Stimulated activated CD8-positive, alpha-beta memory T cell treated with anti-CD3 and anti-CD28 coated beads, Interleukin-15, amount 100 ng/mL, for 1 hour (primary cell): ENCODE measurements around the gene DEGS2.

Experiments
- DNase-seq: peaks from one replicate; pipeline ENCODE4 v3.0.0-alpha.2; 2020; ENCODE audit warnings: low read depth

Gene DEGS2

GRCh38 chr14:100132161-100132902 is 27.1 kb downstream of the DEGS2 start:
- DNase-seq, result no peak

DNA sequence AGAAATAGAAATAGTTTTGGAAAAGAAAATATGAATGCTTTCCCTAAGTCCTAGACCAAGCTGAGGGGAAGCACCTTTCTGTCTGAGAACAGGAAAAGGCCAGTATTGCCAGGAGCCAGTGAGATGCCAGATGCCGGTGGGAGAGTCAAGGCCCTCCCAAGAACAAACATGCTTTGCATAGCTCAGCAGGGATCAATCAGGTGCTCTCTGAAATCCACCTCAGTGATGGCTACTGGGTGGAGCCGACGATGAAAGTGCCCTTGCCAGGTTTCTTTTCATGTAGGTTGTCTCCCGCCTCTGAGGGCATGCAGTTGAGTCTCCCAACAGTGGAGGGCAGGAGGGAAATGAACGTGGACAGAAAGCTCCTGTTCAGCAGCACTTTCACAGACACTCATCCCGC is 28.3 kb downstream of the DEGS2 start:
- no peak for DNase-seq

DNA sequence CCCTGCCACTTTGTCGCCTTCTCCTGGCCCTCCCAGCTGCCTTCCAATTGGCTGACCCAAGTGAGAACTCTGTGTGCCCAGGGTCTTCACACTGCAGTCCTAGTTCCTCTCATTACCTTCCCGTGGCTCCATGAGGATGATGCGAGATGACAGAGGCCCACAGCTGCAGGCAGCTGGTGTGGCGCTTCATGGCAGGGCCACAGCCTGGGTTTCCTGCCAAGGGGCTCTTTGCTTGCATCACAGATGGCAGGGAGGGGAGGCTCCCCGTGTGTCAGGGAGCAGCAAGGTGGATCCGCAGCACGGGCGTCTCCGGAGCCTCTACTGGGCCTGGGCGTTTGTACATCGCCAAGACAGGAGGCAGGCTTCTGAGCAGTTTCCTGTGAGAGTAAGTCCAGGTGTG is 28.9 kb downstream of the DEGS2 start:
- DNase-seq, result no peak

DNA sequence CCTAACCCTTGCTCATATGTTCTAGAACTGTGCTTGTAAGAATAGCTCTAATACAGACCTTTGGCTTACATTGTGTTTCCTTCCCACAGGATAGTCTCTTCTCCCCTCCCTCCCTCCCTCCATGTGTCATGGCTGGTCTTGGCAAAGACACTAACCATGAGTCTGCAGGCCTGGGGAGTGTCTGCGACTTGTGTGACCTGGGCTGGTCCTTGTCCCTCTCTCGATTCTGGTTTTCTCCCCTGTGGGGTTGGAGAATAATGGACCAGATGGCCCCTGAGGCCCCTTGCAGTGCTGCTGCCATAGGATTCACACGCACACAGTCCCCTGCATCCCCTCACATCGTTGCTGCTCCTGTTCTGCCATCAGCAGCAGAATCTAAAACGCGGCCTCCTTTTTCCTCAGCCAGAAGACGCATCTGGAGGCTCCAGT is 30.3 kb downstream of the DEGS2 start:
- DNase-seq, result no peak

- no peak for DNase-seq
Measured at GRCh38 chr14:100128688-100129087, 30.8 kb downstream of the DEGS2 start.

DNA sequence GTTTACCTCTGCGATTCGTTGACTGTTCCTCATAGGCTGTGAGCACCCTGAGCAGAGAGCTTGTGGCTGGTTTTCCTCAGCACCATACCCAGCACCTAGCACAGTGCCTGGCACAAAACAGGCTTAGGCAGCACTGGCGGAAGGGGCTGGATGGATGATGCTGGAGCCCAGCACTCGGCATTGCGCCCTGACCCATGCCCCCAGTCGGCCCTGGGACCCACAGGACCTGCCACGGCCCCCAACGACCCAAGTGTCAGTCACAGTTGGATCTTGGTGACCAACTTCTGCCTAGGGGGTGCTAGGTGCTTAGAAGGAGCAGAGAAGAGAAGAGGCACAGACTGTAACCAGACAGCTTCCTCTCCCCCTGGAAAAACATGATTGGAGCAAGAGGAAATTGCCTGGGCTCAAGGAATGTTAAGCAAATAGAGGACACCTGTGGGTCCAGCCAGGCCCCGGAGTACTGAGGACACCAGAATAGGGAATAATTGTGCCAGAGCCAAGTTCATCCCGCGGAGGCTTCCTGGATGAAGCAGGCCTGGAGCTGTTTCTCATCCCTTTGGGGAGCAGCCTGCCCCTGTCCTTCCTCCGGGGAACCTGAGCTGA is 31.5 kb downstream of the DEGS2 start:
- DNase-seq, result no peak

DNA sequence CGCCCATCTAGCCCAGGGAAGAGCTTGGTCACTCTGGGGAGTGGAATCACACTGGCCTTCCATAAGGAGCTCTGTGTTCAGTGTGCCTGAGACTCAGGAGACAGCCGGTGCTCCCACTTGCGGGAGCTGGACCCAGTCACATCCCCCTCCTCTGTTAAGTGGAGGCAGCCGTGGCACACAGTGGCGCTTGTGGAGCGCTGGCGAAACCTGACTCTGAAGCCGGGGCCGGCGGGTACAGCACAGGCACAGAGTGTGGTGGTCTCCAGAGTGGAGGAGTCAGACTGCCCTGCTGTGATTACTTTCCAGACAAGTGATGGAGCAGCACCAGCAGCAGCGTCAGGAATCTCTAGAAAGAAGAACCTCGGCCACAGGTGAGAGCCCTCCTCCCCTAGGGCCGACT is 33.0 kb downstream of the DEGS2 start:
- DNase-seq, result no peak

GRCh38 chr14:100124551-100125088 is 34.8 kb downstream of the DEGS2 start:
- DNase-seq, result no peak

- DNase-seq, result no peak
Measured at GRCh38 chr14:100123618-100124017, 35.8 kb downstream of the DEGS2 start.

- no peak for DNase-seq
Measured at GRCh38 chr14:100122481-100123223, 36.8 kb downstream of the DEGS2 start.

- no peak for DNase-seq
Measured at GRCh38 chr14:100121643-100122480, 37.6 kb downstream of the DEGS2 start.

DNA sequence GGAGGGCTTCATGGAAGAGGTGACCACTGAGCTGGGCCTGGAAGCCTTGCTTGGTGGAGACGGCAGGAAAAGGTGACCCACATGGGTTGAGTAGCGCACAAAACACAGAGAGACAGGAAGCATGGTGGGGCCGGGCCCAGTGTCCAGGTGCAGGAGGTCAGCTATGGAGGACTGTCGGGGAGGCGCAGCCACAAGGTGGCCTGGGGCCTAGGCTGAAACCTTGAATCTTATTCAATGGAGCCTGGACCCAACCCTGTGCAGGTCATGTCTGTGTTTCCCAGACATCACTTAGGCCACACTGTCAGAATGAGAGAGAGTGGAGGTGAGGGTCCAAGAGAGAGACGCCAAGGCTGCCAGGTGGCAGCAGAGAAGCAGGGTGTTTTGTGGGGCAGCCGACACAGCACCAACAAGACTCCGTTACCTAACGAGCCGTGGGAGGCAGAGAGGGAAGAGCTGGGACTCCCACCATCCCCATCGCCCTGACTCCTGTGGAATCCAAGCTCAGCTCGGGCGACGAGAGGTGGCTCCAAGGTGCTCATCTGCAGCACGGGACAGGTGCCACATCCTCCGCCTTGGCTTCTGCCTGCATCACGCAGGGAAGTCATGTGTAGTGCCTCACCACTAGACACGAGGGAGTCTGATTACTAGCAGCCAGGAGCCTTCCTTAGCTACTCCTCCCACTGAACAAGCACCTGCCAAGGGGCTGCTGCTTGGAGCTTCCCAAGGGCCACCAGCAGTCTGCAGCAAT is 38.7 kb downstream of the DEGS2 start:
- no peak for DNase-seq

GRCh38 chr14:100119251-100119650 is 40.2 kb downstream of the DEGS2 start:
- no peak for DNase-seq

- DNase-seq, result no peak
Measured at GRCh38 chr14:100118396-100119011, 40.9 kb downstream of the DEGS2 start.

- DNase-seq, result no peak
Measured at GRCh38 chr14:100117633-100118395, 41.6 kb downstream of the DEGS2 start.

DNA sequence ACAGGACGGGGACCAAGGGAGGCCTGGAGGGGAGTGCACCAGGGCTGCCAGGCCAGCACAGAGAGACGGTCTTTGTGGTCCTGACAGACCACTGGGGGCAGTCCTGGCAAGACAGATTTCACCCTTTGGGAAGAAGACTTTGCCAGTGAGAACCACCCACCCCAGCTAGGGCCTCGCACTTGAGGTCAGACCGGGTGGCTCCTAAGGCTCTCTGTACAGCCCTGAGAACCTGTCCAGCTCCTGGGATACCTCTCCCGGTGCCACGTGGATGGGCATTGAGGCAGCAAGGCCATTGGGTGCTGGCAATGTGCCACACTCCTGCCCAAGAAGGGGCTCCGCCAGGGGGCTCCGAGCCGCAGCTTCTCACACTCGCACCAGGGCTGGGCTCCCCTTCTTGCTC is 42.4 kb downstream of the DEGS2 start:
- DNase-seq, result no peak

DNA sequence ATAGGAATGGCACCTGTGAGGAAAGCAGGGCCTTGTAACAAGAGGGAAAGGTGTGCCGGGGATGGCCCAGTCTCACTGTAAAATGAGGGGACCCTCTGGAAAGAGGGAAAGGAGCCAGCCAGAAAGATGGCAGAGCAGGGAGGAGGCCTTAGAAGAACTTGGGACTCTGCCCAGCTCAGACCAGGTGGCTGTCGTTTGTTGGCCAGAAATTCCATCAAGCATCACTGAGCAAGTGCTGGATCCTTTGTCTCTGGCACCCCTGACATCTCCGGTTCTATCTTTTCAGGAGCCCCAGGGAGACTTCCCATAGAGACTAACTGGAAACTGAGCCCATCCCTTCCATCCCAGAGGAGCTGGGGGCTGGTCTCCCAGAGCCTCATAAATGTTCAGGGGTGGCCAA is 43.3 kb downstream of the DEGS2 start:
- no peak for DNase-seq

DNA sequence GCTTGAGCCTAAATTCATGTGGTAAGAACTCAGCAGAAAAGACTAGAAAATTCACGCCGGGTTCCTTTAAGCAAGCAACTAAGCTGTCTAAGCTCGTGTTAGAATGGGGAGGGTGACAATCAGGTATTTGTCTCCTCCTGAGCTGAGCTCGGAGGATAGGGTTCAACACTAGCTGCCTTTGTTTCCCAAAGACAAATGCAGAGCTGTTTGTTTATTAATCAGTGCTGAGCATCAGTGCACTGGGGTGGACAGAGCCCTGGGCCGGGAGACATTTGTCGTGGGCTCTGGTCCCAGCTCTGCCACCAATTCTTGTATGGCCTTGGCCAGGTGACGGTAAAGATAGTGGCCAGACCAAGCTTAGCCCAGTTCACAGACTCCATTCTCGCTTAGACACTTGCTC is 43.7 kb downstream of the DEGS2 start:
- DNase-seq, result no peak

GRCh38 chr14:100115236-100115635 is 44.2 kb downstream of the DEGS2 start:
- DNase-seq, result no peak
